RKO (cell line): Measurements from ENCODE around the gene MARCO.
"Not testable (repeated sequence)": the region's sequence is repeated elsewhere in the genome, so short reads cannot be mapped to it uniquely, and the experiment has no call there.

Source experiments
- DNase-seq: peaks from one replicate; pipeline ENCODE4 v3.0.0-alpha.2; 2016; ENCODE audit warnings: low spot score

The MARCO gene

GRCh38 chr2:118975133-118975532 lies 33.1 kb downstream of the MARCO start:
- no peak for DNase-seq

GRCh38 chr2:118978064-118978463 lies 36.1 kb downstream of the MARCO start:
- no peak for DNase-seq

GRCh38 chr2:118979152-118979861 lies 37.3 kb downstream of the MARCO start:
- no peak for DNase-seq

DNA sequence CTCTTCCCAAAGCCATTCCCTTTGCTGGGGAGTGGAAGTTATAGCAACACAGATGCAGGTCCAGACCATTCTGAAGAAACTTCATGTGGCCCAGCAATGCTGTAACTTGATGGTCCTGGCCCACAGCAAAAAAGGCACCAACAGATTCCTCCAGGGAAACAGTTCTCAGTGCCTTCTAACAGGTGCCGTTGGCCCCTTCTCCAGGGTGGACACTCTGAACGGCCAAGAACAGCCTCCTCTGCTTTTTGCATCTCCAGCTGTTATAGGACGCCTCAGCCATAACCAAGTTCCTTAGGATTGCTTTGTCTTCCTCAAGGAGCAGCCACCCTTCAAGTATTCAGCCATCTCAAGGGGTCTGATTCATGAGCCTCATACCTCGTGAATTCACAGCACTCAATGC lies 38.0 kb downstream of the MARCO start:
- DNase-seq, result no peak

DNA sequence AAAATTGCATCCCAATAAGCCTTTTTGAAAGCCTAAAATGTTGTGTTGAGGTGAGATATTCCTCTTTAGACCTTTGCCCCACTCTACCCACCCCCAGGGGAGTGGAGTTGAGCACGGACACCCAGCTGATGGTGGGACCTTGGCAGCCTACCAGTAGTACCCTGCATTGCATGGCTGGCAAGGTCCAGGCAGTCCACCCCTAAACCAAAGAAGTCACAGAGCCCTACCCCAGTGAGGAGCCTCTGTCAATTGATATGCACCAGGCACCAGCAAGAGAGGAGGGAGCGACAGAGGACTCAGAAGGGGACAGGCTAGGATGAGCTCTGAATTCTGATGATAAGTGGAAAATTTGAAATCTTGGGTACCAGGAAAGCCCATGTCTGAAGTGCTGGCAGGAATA lies 38.6 kb downstream of the MARCO start:
- DNase-seq, result no peak

- DNase-seq, result no peak
Observed at GRCh38 chr2:118981632-118982031, 39.6 kb downstream of the MARCO start.

- DNase-seq, result no peak
Observed at GRCh38 chr2:118982039-118982438, 40.0 kb downstream of the MARCO start.

- no peak for DNase-seq
Observed at GRCh38 chr2:118983133-118983532, 41.1 kb downstream of the MARCO start.

DNA sequence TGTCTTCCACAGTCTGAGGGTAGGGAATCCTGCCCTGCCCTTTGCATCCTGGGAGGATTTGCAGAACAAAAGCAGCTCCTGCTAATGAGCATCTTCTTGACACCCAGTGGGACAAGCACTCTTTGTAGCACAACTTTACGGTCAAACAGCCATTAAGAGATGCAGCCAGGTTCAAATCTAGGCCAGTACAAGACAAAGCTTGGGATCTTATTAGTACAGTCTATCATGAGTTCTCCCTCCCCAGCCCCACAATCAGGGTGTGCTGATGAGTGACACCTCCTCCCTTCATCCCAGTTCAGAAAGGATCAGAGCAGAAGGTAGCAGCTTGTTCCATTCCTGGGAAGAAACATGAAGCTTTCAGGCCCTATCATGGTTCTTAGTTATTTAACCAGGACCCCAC lies 41.9 kb downstream of the MARCO start:
- no peak for DNase-seq

- no peak for DNase-seq
Observed at GRCh38 chr2:118986738-118987137, 44.7 kb downstream of the MARCO start.

- no peak for DNase-seq
Observed at GRCh38 chr2:118987886-118988285, 45.9 kb downstream of the MARCO start.

DNA sequence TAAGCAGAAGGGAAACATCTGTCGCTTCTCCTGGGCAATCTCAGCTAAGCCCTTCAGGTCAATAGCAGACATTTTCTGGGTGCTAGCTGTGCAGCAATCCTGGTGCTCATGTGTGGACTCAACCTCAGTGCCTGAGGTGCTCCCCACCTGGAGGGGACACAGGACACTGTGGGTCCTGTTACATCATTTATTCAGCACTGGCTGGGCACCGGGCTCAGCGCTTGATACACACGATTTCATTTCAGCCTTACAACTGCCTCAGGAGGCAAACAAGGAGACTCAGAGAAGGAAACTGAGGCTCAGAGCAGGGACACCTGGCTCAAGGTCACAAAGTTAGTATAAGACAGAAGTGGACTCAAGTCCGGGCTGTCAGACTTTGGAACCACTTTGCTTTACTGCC lies 46.7 kb downstream of the MARCO start:
- DNase-seq, result no peak

DNA sequence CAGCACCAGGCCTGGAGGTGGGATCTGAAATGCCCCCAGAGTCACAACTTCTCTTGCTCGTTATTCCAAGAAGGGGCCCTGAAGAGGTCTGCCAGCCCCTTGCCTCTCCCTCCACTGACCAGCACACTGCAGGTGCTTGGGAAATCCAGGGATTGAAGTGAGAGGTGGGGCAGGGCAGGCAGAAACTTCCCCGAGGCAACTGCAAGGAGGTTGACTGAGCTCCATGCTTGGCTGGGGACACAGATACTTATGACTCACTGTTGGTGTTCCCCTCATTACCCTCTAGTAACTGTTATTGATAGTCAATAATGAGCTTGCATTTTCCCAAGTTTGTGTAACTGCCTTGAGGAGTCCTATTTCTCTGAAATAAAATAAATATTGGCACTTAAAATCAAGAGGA lies 47.5 kb downstream of the MARCO start:
- DNase-seq, result no peak

DNA sequence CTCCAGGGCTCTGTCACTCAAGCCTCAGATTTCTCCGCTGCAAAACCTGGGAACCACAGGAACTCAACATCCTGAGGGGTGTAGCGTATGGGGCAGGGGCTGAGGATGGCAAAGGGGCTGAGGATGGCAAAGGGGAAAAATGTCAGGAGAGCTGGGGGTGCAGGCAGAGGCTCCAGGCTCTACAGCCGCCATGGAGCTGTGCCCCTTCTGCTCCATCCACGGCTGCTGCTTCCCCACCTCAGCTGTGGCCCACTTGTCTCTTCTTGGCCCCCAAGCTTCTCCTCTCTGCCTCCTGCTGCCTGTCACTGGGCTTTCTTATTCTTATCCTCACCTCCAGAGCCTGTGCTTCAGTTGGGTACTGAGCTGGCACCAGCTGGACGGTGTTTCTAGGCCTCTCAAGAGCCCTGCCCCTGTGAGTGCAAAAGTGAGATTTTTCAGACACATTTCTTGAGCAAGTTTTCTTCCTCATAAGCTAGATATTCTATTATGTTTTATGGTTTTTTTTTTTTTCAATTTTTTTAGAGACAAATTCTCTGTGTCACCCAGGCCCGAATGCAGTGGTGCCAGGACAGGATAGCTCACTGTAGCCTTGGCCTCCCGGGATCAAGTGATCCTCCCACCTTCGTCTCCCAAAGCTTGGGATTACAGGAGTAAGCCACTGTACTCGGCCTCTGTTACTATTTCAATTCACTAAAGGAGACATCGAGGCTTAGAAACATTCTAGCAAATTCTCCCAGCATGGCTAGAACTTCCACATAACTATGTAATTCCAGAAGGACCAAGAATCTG lies 49.0 kb downstream of the MARCO start:
- DNase-seq, result no peak

DNA sequence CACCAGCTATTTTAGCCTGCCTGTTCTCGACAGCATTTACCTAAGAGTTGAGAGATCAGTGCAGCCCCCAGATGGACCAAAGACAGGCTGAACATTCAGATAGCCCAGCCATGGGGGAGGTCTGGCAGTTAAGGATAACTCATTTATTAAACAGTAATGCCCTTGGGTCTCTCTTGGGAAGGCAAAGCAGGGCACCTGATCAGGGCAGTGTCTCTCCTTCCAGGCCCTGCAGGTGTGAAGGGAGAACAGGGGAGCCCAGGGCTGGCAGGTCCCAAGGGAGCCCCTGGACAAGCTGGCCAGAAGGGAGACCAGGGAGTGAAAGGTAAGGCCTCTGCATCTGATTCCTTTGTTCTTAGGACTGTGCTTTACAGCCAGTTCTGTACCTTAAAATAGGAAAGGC lies 49.6 kb downstream of the MARCO start:
- DNase-seq, result no peak

DNA sequence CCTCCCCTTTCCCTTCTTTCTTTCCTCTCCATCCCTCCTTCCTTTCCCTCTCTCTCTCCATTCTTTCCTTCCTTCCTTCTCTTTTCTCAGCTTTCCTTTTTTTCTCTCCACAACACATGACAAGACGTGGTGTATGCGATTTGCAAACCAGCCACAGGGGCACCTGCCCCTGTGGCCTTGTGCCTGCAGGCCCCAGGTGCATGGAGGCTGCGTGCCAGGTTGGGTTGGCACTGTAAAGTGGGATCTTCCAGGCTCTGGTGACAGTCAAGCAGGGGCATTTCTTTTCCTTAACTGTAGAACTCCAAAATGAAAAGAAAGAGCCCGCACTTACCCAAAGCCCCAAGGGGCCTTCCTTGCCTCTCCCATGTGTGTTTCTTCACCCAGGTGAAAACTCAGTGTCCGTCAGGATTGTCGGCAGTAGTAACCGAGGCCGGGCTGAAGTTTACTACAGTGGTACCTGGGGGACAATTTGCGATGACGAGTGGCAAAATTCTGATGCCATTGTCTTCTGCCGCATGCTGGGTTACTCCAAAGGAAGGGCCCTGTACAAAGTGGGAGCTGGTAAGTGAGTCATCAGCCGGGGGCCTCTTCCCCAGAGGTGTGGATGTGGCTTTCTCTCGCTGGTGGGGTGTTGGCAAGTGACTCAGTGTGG lies 50.9 kb downstream of the MARCO start:
- no peak for DNase-seq

GRCh38 chr2:118993392-118993752 lies 51.4 kb downstream of the MARCO start:
- DNase-seq, result no peak

DNA sequence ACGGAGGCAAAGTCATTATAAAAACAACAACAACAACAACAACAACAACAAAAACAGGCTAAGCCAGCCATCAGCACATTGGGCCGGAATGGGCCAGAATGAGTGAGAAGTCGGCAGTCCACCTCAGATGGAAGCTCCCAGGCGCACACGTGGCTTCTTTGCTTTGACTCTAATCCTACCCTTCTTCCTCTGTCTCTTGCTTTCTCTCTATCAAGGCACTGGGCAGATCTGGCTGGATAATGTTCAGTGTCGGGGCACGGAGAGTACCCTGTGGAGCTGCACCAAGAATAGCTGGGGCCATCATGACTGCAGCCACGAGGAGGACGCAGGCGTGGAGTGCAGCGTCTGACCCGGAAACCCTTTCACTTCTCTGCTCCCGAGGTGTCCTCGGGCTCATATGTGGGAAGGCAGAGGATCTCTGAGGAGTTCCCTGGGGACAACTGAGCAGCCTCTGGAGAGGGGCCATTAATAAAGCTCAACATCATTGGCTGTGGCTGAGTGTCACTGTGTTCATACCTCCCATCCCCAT lies 52.2 kb downstream of the MARCO start:
- no peak for DNase-seq

DNA sequence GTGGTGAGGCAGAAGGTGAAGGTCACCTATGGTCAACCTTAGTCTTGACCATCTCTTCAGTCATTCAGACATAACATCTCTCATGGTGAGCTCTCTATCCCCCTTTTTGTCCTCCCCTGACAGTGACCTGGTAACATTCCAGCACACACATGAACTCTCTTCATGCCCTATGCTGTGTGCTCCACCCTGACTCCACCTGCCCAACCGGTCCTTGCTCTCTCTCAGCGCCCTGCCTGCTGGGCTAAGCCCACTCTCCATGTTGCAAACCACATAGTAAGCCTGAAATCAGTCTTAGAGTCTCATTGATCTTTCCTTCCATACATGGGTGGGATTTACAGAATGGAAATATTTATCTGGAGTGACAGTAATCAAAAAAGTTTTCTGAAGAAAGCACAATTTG lies 52.8 kb downstream of the MARCO start:
- no peak for DNase-seq

DNA sequence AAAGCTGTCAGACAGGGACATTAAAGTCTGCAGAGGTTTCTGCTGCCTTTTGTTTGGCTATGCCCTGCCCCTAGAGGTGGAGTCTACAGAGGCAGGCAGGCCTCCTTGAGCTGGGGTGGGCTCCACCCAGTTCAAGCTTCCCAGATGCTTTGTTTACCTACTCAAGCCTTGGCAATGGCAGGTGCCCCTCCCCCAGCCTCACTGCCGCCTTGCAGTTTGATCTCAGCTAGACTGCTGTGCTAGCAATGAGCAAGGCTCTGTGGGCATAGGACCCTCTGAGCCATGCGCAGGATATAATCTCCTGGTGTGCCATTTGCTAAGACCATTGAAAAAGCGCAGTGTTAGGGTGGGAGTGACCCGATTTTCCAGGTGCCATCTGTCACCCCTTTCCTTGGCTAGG lies 61.9 kb downstream of the MARCO start:
- not testable (repeated sequence) for DNase-seq

GRCh38 chr2:119004602-119005001 lies 62.6 kb downstream of the MARCO start:
- no peak for DNase-seq

DNA sequence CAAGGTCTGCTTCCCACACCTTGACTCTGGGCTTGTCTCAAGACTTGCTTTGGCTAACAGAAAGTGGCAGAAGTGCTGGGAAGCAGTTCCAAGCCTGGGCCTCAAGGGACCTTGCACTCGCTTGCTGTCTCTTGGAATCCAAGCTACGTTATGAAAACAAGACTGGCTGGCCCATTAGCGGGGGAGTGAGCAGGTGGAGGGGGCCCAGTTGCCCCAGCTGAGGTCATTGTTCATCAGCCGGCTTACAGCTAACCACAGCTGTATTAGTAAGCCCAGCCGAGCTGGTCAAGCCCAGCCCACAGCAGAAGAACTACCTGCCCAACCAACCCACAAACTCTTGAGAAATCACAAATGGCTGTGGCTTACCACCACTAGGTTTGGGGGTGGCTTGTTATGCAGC lies 63.1 kb downstream of the MARCO start:
- no peak for DNase-seq

GRCh38 chr2:119005555-119005954 lies 63.6 kb downstream of the MARCO start:
- no peak for DNase-seq
